DMS153 (cell line): Measurements from ENCODE around the gene TDRD1.
"Not testable (repeated sequence)": the region's sequence is repeated elsewhere in the genome, so short reads cannot be mapped to it uniquely, and the experiment has no call there.

Experiments used
- DNase-seq: peaks from one replicate; lab custom pipeline; 2025; lab: John Stamatoyannopoulos, UW

Gene TDRD1, protein sequence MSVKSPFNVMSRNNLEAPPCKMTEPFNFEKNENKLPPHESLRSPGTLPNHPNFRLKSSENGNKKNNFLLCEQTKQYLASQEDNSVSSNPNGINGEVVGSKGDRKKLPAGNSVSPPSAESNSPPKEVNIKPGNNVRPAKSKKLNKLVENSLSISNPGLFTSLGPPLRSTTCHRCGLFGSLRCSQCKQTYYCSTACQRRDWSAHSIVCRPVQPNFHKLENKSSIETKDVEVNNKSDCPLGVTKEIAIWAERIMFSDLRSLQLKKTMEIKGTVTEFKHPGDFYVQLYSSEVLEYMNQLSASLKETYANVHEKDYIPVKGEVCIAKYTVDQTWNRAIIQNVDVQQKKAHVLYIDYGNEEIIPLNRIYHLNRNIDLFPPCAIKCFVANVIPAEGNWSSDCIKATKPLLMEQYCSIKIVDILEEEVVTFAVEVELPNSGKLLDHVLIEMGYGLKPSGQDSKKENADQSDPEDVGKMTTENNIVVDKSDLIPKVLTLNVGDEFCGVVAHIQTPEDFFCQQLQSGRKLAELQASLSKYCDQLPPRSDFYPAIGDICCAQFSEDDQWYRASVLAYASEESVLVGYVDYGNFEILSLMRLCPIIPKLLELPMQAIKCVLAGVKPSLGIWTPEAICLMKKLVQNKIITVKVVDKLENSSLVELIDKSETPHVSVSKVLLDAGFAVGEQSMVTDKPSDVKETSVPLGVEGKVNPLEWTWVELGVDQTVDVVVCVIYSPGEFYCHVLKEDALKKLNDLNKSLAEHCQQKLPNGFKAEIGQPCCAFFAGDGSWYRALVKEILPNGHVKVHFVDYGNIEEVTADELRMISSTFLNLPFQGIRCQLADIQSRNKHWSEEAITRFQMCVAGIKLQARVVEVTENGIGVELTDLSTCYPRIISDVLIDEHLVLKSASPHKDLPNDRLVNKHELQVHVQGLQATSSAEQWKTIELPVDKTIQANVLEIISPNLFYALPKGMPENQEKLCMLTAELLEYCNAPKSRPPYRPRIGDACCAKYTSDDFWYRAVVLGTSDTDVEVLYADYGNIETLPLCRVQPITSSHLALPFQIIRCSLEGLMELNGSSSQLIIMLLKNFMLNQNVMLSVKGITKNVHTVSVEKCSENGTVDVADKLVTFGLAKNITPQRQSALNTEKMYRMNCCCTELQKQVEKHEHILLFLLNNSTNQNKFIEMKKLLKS

DNA sequence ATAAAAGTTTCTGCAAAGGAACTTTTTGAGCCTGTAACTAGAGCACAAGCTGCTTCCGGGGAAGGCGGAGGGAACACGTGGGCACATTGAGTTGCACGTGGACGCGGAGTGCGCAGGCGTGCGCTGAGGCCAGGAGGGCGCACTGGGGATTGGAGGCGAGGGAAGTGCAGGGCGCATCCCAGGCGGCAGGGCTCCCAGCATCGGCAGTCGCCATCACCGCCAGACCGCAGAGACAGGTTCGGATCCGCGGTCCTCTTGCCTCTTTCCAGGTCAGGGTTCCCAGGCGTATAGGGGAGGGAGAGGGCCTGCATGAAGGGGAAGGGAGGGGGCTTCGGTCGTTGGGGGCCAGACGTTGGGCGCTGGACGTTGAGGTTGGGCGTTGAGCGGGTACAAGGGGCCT, at the start of gene TDRD1:
Gene TDRD1 (plus strand): TSS at position 206 of the 400 bp plus-strand sequence. CDS start 8,479 bp downstream, outside the sequence.
- DNase-seq, result no peak

DNA sequence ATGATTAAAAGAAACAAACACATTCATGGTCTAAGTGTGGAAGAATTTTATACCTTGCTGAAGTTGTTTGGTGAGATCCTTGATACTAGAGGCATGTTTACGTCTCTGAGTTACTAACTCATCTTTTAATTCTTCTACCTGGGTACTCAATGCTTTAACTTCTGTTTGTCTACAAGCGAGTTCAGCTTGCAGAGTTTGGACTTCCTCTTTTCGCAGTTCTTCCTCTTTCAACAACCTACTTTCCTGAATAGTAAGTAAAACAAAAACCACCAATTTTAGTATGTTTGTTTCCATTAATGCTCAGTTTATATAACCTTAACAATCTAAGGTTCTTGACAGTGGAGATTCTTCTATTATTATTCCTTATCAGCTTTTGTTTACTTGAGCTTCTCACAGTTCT, 48.1 kb upstream of the TDRD1 start:
- no peak for DNase-seq

DNA sequence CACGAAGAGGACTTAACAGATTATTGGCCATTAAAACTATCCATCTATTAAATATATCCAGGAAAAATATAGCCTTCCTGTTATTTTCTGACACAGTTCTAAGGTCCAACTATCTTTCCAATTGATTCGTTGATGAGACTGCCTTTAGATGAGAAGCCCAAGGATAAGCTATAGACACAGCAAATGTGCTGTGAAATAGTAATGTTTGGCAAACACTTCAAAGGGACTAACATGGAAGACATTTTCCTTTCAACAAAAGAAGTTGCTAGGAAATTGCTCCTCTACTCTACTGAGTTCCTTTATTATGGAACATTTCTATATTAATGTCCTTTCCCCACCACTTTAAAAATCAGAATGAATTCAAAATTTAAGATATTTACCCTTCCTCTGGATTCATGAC, 43.7 kb upstream of the TDRD1 start:
- DNase-seq, result no peak

DNA sequence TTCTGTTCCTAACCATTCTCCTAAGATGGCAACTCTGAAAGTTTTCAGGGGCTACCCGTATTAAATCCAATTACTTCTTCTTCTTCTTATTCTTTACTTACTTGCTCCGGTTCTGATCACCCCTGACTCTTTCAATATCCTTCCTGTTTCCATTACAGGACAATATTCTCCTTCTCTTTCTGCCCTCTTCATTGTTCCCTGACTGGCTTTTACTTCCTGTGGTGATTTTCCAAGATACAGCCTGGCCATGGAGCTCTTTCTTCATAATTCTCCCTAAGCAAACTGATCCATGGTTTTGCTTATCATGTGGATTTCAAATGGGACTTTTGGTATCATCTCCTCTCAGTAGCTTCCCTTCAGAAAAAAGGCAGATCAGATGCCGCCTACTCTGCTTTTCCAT, 40.6 kb upstream of the TDRD1 start:
- DNase-seq, result no peak

DNA sequence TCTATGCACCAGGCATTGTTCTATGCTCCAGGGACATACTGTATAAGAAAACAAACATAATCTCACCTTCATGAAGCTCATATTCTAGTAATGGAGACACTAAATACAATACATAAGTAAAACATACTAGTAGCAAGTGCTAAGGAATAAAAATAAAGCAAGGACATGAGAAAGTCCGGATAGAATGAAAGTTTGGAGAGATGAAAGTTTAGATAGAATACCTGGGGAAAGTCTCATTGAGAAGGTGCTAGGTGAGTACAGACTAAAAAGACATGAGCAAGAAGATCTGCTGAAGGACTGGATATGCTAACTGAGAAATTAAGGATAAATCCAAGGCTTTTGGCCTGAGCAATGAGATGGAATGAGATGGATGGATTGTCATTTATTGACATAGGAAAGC, 39.1 kb upstream of the TDRD1 start:
- DNase-seq, result no peak

DNA sequence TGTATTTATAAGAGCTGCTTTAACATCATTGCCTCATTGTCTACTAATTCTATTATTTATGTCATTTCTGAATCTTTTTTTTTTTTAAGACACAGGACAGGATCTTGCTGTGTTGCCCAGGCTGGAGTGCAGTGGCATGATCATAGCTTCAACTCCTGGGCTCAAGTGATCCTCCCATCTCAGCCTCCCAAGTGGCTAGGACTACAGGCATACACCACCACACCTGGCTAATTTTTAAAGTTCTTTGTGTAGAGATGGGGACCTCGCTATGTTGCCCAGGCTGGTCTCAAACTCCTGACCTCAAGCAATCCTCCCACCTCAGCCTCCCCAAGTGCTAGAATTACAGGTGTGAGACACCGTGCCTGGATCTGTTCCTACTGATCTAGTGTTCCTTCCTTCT, 38.3 kb upstream of the TDRD1 start:
- DNase-seq, result not testable (repeated sequence)

DNA sequence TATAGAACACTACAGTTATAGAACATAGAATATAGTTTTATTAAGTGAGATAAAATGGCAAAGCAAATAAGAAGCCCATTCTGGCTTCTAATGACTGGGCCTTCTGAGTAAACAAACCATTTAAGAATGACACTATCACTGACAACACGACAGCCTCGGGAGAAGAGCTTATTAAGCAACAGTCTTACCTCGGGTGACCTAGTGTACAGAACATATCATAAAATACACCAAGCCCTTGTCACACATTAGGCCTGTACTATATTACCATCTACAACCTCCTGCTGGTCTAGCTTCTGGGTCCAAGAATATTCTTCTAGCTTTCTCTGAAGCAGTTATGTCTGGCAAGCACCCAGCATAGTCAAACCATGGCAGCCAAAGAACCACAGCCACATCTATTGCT, 37.1 kb upstream of the TDRD1 start:
- DNase-seq, result peak; percentile 1

DNA sequence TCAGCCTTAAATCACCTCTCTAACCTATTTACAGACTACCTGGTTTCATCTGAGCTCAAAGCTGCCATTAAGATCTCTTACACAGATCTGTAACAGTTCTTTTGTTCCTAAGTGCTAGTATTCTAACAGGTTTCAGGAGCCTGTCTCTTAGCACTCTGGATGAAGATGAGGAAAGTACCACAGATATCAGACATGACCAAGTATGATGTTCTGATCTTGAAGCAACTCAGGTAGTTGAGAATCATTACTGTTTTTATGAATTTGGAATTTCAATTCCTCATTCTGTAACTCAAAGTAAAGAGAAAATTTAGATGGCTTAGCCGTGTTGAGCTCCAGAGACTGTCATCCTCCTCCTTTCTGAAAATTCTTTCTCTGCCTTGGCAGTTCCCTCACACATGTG, 36.0 kb upstream of the TDRD1 start:
- DNase-seq, result no peak

DNA sequence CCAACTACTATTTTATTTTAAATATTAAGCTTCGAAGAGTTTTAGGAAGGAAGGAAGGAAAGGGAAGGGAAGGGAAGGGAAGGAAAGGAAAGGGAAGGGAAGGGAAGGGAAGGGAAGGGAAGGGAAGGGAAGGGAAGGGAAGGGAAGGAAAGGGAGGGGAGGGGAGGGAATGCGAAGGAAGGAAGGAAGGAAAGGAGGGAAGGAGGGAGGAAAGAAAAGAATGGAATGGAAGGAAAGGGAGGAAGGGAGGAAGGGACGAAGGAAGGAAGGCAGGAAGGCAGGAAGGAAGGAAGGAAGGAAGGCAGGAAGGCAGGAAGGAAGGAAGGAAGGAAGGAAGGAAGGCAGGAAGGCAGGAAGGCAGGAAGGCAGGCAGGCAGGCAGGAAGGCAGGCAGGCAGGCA, 29.7 kb upstream of the TDRD1 start:
- DNase-seq, result not testable (repeated sequence)

DNA sequence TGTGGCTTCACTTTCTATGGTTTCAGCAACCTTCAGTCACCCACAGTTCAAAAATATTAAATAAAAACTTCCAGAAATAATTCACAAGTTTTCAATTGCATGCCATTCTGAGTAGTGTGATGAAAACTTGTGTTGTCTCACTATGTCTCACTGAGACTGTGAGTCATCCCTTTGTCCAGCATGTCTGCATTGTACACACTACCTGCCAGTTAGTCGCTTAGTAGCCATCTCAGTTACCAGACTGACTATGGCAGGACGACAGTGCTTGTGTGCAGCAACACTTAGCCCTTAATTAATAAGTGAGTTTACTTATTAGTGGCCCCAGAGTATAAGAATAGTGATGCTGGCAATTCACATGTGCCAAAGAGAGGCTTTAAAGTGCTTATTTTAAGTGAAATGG, 27.7 kb upstream of the TDRD1 start:
- DNase-seq, result no peak

DNA sequence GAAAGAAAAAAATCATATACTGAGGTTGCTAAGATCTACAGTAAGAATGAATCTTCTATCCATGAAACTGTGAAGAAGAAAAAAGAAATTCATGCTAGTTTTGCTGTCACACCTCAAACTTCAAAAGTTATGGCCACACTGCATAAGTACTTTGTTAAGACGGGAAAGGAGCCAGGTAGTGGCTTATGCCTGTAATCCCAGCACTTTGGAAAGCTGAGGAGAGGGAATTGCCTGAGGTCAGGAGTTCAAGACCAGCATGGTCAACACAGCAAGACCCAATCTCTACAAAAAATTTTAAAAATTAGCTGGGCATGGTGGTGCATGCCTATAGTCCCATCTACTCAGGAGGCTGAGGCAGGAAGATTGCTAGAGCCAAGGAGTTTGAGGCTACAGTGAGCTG, 27.3 kb upstream of the TDRD1 start:
- no peak for DNase-seq

DNA sequence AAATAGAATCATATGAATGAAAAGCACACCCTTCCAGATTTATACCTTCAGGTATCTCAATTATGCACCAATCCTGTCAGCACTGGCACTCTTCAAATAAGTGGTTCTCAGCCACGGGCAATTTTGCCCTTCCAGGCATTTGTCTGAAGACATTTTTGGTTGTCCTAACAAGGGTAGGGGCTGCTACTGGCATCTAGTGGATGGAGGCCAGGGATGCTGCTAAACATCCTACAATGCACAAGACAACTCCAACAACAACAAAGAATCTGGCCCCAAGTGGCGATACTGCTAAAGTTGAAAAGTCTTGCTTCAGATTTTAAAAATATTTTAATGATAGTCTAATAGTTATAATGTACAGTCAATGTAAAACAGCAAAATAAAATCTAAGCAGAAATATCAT, 21.2 kb upstream of the TDRD1 start:
- DNase-seq, result no peak

DNA sequence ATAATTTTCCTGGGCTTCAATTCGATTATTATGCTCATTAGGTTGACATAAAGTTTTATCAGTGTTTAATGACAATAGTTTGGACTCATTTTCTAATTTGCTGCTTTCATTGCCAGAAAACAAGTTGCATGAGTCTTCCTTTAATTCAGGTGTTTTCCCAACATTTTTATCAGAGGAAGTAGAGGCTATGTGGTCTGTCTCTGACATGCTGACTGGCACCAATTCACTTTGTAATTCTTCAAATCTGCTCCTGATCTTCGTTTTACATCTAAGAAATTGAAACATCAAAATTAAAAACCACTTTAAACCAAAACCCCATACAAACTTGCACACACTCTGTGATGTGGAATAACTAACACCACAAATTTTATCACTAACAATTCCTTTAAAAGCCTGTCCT, 16.1 kb upstream of the TDRD1 start:
- DNase-seq, result no peak

DNA sequence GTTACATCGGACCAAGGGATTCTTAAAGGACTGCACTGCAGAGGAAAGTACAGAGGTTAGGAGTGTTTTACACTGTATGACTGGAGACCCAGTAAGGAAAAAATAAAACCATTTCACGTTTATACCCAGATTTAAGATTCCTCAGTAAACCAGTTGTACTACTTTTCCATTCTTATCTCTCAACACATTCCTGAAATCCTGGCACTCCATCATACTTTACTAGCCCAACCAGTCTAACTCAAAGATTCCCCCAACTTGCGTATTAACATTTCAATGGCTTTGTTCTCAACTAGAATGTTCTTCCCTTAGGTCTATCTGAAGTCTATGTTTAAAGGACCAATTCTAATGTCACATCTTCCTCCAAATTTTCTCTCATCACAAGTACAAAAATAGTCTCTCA, 13.1 kb upstream of the TDRD1 start:
- DNase-seq, result no peak

DNA sequence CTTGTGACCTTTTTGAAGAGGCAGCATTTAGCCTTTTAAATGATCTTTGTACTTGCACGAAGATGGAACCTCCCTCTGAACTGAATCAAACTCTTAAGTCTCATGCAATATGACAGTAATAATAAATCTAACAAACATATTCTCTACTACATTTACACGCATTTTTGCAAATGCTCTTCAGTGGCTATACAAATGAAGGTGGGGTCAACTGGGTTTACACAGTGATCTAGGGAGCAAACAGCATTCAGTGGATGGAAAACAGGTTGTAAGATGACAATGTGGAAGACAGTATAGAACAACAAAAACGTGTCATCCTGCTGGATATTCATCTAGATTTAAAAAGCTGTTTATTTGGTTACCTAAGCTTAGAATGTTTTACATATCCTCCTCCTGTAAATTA, 12.7 kb upstream of the TDRD1 start:
- no peak for DNase-seq

DNA sequence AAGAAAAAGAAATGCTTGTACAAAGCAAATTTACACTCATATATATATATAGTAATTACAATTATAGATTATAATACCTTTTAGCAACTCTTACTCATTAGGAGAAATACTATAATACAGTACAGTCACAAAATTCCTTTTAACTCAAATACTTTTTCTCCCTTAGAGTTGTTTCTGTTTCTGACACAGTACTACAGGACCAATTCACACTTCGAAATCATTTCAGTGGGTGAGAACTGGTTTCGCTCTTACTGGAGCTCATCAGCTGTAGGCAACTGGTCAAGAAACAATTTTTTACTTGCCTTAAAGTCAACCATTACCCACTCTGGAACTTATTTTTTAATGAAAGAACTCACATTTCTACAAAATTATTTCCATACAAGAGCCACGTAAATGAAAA, 11.2 kb upstream of the TDRD1 start:
- DNase-seq, result no peak

DNA sequence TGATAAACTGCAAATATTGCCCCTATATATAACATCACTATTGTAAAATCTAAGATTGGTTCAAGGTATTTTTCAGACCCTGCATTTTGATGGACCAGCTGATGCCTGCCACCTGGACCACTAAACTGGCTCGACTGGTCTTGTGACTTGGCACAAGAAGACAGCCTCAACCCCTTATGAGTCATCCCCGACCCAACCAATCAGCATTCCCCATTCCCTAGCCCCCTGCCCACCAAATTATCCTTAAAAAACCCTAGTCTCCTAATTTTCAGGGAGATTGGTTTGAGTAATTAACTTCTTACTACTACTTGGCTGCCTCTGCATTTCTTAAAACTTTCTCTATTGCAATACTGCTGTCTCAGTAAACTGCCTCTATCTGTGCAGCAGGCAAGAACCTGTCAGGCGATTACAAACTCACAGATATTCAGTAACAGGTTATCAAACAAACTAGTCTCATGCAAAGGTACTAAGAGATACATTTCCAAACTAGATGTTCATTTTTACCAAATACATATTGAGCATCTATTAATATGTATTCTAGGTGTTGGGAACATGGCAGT, 10.6 kb upstream of the TDRD1 start:
- no peak for DNase-seq

DNA sequence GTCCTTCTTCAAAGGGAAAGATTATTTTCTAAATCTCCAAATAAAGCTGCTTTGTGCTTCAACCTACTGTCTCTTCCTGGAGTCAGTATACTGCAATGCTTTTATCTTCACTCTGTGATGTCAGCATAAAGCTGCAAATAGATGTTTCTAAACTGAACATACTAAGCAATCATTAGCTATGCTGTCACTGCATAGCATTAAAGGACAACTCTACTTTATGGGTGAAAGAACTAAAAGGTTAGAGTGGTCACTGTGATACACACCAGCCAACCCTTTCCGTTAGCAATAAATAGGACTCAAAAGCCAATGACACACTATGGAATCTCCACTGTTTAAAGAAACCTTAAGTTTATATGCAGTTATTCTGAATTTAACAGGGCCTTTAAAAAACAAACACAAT, 6.9 kb upstream of the TDRD1 start:
- DNase-seq, result no peak

DNA sequence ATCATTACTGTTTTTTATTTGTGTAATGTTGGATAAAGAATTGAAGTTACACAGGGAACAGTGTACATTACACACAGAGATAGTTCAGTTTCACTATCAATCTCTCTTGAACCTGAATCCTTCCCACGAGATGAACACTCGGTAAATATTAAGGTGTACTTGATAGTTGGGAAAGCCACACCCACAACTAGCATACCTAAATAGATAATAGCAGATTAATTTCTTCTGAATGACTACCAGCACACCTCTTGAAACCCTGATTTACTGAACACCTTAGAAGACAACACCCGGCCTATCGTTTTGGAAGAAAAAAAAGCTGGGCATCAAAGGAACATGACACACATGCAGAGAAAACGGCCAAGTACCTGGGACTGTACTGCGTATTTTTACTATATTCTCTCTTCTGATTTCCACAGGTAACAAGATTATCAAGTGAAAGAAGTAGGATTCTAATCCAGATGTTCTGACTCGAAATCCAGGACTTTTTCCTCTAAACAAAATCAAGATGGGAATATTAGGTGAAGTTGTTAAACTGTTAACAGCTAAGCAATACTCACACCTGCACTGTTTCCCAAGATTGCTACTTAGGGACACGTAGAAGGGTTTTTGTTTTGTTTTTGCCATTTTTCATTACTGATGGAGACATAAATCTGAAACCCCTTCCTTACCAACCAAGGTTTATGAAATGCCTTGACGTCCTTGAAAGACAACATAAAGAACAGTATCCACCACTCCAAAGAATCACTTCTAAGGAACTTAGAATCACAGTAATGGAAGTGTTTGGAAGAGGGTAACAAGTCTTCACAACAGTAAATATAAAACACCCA, 6.2 kb upstream of the TDRD1 start:
- DNase-seq, result no peak

DNA sequence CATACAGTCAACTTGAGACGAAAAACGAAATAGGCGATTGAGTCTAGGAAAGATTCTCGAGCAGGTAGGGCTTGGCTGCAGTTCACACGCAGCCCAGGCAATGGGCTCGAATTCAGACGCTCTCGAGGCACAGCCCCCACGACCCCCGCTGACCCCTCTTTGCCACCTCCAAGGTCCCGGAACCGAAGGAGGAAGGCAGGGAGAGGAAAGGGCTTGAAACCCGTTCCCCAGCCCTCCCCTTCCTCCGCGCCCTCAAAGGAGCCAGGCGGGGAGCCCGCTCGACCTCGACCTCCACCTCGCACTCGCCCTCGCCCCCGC, 5.6 kb upstream of the TDRD1 start:
- no peak for DNase-seq

DNA sequence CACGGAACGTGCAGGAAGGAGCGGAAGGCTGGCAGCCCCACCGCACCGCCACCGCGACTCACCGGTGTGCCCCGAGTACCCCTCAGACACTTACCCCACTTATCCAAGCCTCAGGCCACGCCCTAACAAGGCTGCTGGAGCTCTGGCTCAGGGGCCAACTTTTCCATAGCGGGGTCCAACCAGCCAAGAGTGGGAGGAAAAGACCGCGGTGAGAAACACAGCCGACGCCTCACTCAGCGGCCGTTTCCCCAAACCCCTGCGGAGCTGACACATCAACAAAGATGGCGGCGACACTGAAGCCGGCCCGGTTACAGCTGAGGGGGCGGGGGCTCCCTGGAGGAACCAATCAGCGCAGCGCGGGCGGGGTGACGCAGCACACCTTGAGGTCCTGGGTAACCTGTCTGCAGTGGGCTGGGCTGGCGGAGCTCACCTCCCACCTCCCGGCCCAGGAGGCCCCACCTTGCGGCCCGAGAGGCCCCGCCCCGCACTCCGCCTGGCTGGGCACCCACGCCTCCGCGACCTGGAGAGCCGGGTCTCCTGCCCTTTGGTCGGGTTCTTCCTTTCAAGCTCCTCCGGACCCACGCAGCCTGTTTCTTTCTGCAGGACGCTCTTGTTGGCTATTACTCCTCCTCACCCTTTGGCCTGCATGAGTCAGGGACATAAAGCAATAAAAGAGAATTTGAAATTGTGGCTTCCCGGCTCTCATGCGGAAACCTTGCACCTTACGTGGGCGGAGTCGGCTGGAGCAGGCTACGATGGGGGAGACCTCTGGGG, 5.0 kb upstream of the TDRD1 start, which contains the start of gene CCDC186:
Gene CCDC186 (minus strand): TSS at position 283 of the 774 bp plus-strand sequence. CDS start 10,935 bp downstream, outside the sequence.
- peak; percentile 96 for DNase-seq
